GM10248 (cell line): Measurements from ENCODE around the gene CDK5RAP2.
A peak's percentile ranks its signal among the peaks of the same experiment; 100 is the strongest.

Experiments
- CTCF ChIA-PET: fragments of 300-600 bp; sonication (Branson Sonifier 250); formaldehyde crosslinking; extraction: SDS; loops from one replicate; lab custom pipeline; 2021; ENCODE audit warnings: antibody characterized with exemption; lab: Yijun Ruan, JAX
- POLR2A ChIA-PET: fragments of 350-650 bp; sonication (Branson Sonifier 250); formaldehyde crosslinking; extraction: SDS; loops from one replicate; lab custom pipeline; 2020; ENCODE audit warnings: antibody characterized with exemption; lab: Yijun Ruan, JAX
- DNase-seq: peaks from one replicate; pipeline ENCODE4 v3.0.0; 2012; ENCODE audit errors: extremely low spot score
- TF ChIP-seq, protein P1 (sequence below): IDR thresholded peaks from 2 replicates; pipeline ENCODE4 v1.5.1; 2012; ENCODE audit warnings: mild to moderate bottlenecking, low read depth; ENCODE audit errors: extremely low read depth, missing control alignments, control extremely low read depth

CDK5RAP2 gene

GRCh38 chr9:120622790-120623189 is 42.8 kb upstream of the CDK5RAP2 start:
- ChIA-PET CTCF (interaction anchor here (0.9 to 1.5 kb wide), 4 partner anchors 12 to 437 kb away, joined by 3 to 5 read pairs (median 4); no protein-coding TSS in a partner anchor), POLR2A (interaction anchor here (0.6 kb wide), 1 partner anchor 309 kb away, joined by 4 read pairs; no protein-coding TSS in a partner anchor)
- no peak for DNase-seq
- TF ChIP-seq, protein P1, sequence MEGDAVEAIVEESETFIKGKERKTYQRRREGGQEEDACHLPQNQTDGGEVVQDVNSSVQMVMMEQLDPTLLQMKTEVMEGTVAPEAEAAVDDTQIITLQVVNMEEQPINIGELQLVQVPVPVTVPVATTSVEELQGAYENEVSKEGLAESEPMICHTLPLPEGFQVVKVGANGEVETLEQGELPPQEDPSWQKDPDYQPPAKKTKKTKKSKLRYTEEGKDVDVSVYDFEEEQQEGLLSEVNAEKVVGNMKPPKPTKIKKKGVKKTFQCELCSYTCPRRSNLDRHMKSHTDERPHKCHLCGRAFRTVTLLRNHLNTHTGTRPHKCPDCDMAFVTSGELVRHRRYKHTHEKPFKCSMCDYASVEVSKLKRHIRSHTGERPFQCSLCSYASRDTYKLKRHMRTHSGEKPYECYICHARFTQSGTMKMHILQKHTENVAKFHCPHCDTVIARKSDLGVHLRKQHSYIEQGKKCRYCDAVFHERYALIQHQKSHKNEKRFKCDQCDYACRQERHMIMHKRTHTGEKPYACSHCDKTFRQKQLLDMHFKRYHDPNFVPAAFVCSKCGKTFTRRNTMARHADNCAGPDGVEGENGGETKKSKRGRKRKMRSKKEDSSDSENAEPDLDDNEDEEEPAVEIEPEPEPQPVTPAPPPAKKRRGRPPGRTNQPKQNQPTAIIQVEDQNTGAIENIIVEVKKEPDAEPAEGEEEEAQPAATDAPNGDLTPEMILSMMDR: no peak

- TF ChIP-seq, protein P1: no peak
- ChIA-PET POLR2A (no interaction called here), CTCF (interaction anchor here (0.6 to 1.2 kb wide), 2 partner anchors 23 to 438 kb away, joined by 3 read pairs; no protein-coding TSS in a partner anchor)
- DNase-seq: no peak
Measured at GRCh38 chr9:120621941-120622340, 42.0 kb upstream of the CDK5RAP2 start.

DNA sequence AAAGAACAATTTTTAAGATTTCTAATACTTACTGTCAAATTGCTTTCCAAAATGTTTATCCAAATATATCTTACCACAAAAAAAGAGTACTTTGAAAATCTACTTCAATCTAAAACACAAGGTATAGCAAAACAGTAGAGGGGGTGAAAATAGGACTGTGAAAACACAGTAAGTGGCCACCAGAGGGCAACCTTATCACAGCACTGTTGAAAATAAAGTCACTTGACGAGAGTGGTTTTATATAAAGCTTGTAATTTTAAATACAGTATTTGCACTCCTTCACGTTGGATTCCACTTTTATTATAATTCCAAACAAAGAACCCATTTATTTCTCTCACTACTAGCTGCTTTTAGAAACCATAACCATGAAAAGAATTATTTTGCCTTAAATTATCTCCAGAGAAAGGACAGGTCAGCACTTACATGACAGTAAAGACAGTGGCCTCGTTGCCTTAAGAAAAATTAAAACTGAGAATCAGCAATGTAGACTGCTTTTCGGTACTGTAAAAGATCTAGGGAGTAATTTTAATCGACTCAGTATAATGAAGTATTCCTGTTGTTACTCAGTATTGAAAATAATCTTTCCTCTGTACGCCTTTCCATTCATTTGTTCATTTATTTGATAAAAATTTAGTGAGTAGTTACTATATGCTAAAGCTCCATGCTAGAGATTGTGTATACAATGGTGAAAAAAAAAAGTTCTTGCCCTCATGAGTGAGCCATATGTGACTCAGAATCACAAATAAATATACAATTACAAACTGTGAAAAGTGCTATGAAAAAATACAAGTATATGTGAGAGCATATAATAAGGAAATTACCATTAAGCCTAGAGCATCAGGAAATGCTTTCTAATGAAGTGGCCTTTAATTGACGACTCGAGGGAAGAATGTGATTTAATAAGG is 40.0 kb upstream of the CDK5RAP2 start:
- DNase-seq: peak; percentile 66
- POLR2A ChIA-PET: no interaction called here
- TF ChIP-seq, protein P1: peak; percentile 80
- CTCF ChIA-PET: interaction anchor here (0.6 to 1.4 kb wide), 18 partner anchors 9 to 440 kb away, joined by 3 to 9 read pairs (median 3); partner anchors contain the start of gene MEGF9

GRCh38 chr9:120616966-120617935 is 37.3 kb upstream of the CDK5RAP2 start:
- CTCF ChIA-PET: interaction anchor here (0.8 to 1.8 kb wide), 8 partner anchors 10 to 443 kb away, joined by 3 to 6 read pairs (median 5); no protein-coding TSS in a partner anchor
- POLR2A ChIA-PET: interaction anchor here (0.6 kb wide), 1 partner anchor 93 kb away, joined by 5 read pairs; no protein-coding TSS in a partner anchor
- DNase-seq: no peak
- TF ChIP-seq, protein P1: no peak

- POLR2A ChIA-PET: interaction anchor here (0.7 kb wide), 1 partner anchor 282 kb away, joined by 3 read pairs; no protein-coding TSS in a partner anchor
- CTCF ChIA-PET: no interaction called here
- DNase-seq: no peak
- TF ChIP-seq, protein P1: no peak
Measured at GRCh38 chr9:120612218-120612617, 32.3 kb upstream of the CDK5RAP2 start.

DNA sequence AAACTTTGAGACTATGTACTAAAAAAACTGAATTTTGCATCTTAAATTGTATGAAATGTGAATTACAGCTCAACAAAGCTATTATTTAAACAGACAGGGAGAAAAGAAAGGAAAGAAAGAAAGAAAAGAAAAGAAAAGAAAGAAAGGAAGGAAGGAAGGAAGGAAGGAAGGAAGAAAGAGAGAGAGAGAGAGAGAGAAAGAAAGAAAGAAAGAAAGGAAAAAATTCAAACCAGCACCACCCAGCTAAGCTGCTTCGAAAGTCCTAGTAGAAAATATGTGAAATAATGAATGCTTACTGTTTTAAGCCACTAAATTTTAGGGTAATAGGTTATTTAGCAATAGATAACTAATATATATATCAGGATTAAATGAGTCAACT is 31.7 kb upstream of the CDK5RAP2 start:
- CTCF ChIA-PET: interaction anchor here (1.9 kb wide), 1 partner anchor 11 kb away, joined by 5 read pairs; no protein-coding TSS in a partner anchor
- POLR2A ChIA-PET: interaction anchor here (0.7 kb wide), 1 partner anchor 282 kb away, joined by 3 read pairs; no protein-coding TSS in a partner anchor
- DNase-seq: no peak
- TF ChIP-seq, protein P1: no peak
